ENCODE data around the gene APBA2.

Gene APBA2

GRCh38 chr15:28987337-28987736 is 101.6 kb downstream of the APBA2 start:
- Histone ChIP-seq H3K9me3 (replicated peaks; ENCODE audit: insufficient read depth, low read length) (no peaks in the 10 kb centered on the region), H3K9ac (ENCODE audit: low read length) (no peak overlapping the region), H2AFZ (ENCODE audit: low read length) (no peak overlapping the region), H3K4me3 (ENCODE audit: low read length) (no peak overlapping the region), H3K9me2 (replicated peaks; ENCODE audit: insufficient read depth, low read length) (no peaks in the 10 kb centered on the region), H3F3A (ENCODE audit: insufficient read depth, low read length) (no peaks in the 10 kb centered on the region), H3K4me2 (ENCODE audit: low read depth, low read length) (no peak overlapping the region), H3K27ac (ENCODE audit: low read length) (no peak overlapping the region), H3K27me3 (replicated peaks; ENCODE audit: insufficient read depth, low read length) (no peaks in the 10 kb centered on the region), H3K4me1 (ENCODE audit: low read length) (no peaks in the 10 kb centered on the region), H3K79me2 (ENCODE audit: low read length) (no peaks in the 10 kb centered on the region), H4K20me1 (ENCODE audit: insufficient read depth, low read length) (no peaks in the 10 kb centered on the region), H3K36me3 (replicated peaks; ENCODE audit: insufficient read depth, low read length) (no peaks in the 10 kb centered on the region)
- TF ChIP-seq EZH2 (optimal IDR thresholded peaks at IDR 0.05; ENCODE audit: low read depth, low read length) = no peak
- no peak for TF ChIP-seq EZH2phosphoT487 (IDR thresholded peaks at IDR 0.05; ENCODE audit: low read length)
- no peak for TF ChIP-seq CTCF (IDR thresholded peaks at IDR 0.05; ENCODE audit: low read length)
- DNase-seq = no peak

- Histone ChIP-seq H3K9me3 (replicated peaks; ENCODE audit: insufficient read depth, low read length) (no peaks in the 10 kb centered on the region), H3K4me1 (ENCODE audit: low read length) (no peaks in the 10 kb centered on the region), H3K9me2 (replicated peaks; ENCODE audit: insufficient read depth, low read length) (no peaks in the 10 kb centered on the region), H2AFZ (ENCODE audit: low read length) (no peak overlapping the region), H3K4me2 (ENCODE audit: low read depth, low read length) (no peak overlapping the region), H3F3A (ENCODE audit: insufficient read depth, low read length) (no peaks in the 10 kb centered on the region), H3K27ac (ENCODE audit: low read length) (no peak overlapping the region), H3K4me3 (ENCODE audit: low read length) (no peak overlapping the region), H4K20me1 (ENCODE audit: insufficient read depth, low read length) (no peaks in the 10 kb centered on the region), H3K79me2 (ENCODE audit: low read length) (no peaks in the 10 kb centered on the region), H3K27me3 (replicated peaks; ENCODE audit: insufficient read depth, low read length) (no peaks in the 10 kb centered on the region), H3K36me3 (replicated peaks; ENCODE audit: insufficient read depth, low read length) (no peaks in the 10 kb centered on the region), H3K9ac (ENCODE audit: low read length) (no peak overlapping the region)
- DNase-seq = peak; percentile 13
- TF ChIP-seq EZH2phosphoT487 (IDR thresholded peaks at IDR 0.05; ENCODE audit: low read length) = no peak
- no peak for TF ChIP-seq CTCF (IDR thresholded peaks at IDR 0.05; ENCODE audit: low read length)
- TF ChIP-seq EZH2 (optimal IDR thresholded peaks at IDR 0.05; ENCODE audit: low read depth, low read length) = no peak
These were observed 103.6 kb downstream of the APBA2 start for GRCh38 chr15:28989239-28989830.

DNA sequence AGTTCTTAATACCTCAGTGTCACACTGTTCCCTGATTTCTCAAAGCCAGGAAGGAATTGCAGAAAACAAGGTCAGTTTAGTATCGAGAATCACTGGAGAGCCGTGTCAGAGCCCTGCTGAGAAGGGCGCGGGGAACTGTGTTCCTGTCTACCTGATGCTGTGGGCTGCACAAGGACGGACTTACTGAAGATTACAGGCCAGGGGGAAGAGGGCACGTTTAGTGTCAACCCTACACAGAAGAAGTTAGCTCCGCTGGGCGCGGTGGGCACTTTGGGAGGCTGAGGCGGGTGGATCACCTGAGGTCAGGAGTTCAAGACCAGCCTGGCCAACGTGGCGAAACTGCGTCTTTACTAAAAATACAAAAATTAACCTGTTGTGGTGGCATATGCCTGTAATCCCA is 104.1 kb downstream of the APBA2 start:
- no peaks in the 10 kb centered on the region for H3K79me2 ChIP-seq (ENCODE audit: low read length)
- no peak overlapping the region for H3K27ac ChIP-seq (ENCODE audit: low read length)
- no peaks in the 10 kb centered on the region for H3F3A ChIP-seq (ENCODE audit: insufficient read depth, low read length)
- no peak overlapping the region for H3K4me2 ChIP-seq (ENCODE audit: low read depth, low read length)
- H3K27me3 ChIP-seq (replicated peaks; ENCODE audit: insufficient read depth, low read length) = no peaks in the 10 kb centered on the region
- H3K4me1 ChIP-seq (ENCODE audit: low read length) = no peaks in the 10 kb centered on the region
- no peak overlapping the region for H3K4me3 ChIP-seq (ENCODE audit: low read length)
- H3K9ac ChIP-seq (ENCODE audit: low read length) = no peak overlapping the region
- H3K36me3 ChIP-seq (replicated peaks; ENCODE audit: insufficient read depth, low read length) = no peaks in the 10 kb centered on the region
- H3K9me3 ChIP-seq (replicated peaks; ENCODE audit: insufficient read depth, low read length) = no peaks in the 10 kb centered on the region
- DNase-seq = no peak
- H3K9me2 ChIP-seq (replicated peaks; ENCODE audit: insufficient read depth, low read length) = no peaks in the 10 kb centered on the region
- H4K20me1 ChIP-seq (ENCODE audit: insufficient read depth, low read length) = no peaks in the 10 kb centered on the region
- H2AFZ ChIP-seq (ENCODE audit: low read length) = no peak overlapping the region
- TF ChIP-seq CTCF (IDR thresholded peaks at IDR 0.05; ENCODE audit: low read length) = no peak
- TF ChIP-seq EZH2phosphoT487 (IDR thresholded peaks at IDR 0.05; ENCODE audit: low read length) = no peak
- TF ChIP-seq EZH2 (optimal IDR thresholded peaks at IDR 0.05; ENCODE audit: low read depth, low read length) = no peak

Data from MM.1S (cell line).